ENCODE results near the gene CYTH1. TPM values are rescaled to one million over a fixed set of nuclear protein-coding genes. Genes with fewer than 3 reads are reported as not detected.

The CYTH1 gene
- total RNA-seq, 1 experiment from 2014 or later = 20.0 TPM

DNA sequence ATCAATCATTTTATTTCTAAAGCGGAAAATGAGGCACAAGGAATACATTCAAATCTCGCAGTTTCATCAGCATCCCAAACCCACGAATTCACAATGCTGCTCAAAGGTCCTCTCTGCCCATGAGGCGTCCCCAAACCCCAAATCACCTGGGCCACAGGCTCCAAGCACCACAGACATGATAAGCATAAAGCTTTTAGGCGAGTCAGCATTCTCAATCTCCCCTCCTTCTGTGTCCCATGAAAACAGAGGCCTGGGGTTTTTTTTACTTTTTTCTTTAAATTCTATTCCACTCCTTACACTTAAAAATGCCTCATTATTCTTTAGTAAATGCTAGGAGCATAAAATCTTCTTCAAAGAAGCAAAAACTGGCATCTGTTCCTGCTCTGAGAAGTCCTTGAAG lies 55.0 kb downstream of the CYTH1 start:
- Mint-ChIP-seq H3K27ac (peak overlapping the region; percentile 56), H3K36me3 (no peaks in the 10 kb centered on the region), H3K4me3 (no peak overlapping the region), H3K27me3 (ENCODE audit: low read depth) (peaks cover 5% of the 10 kb centered on the region; the same call in 1 of the 2 replicates), H3K4me1 (peaks cover 55% of the 10 kb centered on the region), H3K9me3 (no peaks in the 10 kb centered on the region)
- DNase-seq (ENCODE audit: low spot score) (no peak), ATAC-seq (no peak)
- no peak for TF ChIP-seq SMAD3 (CRISPR knock-in tag; IDR thresholded peaks at IDR 0.05; ENCODE audit: borderline replicate concordance)
- no peak for TF ChIP-seq ZNF671 (CRISPR knock-in tag; IDR thresholded peaks at IDR 0.05)
- TF ChIP-seq TEAD1 (CRISPR knock-in tag; IDR thresholded peaks at IDR 0.05) = no peak
- TF ChIP-seq, protein P1, sequence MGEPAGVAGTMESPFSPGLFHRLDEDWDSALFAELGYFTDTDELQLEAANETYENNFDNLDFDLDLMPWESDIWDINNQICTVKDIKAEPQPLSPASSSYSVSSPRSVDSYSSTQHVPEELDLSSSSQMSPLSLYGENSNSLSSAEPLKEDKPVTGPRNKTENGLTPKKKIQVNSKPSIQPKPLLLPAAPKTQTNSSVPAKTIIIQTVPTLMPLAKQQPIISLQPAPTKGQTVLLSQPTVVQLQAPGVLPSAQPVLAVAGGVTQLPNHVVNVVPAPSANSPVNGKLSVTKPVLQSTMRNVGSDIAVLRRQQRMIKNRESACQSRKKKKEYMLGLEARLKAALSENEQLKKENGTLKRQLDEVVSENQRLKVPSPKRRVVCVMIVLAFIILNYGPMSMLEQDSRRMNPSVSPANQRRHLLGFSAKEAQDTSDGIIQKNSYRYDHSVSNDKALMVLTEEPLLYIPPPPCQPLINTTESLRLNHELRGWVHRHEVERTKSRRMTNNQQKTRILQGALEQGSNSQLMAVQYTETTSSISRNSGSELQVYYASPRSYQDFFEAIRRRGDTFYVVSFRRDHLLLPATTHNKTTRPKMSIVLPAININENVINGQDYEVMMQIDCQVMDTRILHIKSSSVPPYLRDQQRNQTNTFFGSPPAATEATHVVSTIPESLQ (CRISPR knock-in tag; IDR thresholded peaks at IDR 0.05) = no peak
- TF ChIP-seq, protein P2, sequence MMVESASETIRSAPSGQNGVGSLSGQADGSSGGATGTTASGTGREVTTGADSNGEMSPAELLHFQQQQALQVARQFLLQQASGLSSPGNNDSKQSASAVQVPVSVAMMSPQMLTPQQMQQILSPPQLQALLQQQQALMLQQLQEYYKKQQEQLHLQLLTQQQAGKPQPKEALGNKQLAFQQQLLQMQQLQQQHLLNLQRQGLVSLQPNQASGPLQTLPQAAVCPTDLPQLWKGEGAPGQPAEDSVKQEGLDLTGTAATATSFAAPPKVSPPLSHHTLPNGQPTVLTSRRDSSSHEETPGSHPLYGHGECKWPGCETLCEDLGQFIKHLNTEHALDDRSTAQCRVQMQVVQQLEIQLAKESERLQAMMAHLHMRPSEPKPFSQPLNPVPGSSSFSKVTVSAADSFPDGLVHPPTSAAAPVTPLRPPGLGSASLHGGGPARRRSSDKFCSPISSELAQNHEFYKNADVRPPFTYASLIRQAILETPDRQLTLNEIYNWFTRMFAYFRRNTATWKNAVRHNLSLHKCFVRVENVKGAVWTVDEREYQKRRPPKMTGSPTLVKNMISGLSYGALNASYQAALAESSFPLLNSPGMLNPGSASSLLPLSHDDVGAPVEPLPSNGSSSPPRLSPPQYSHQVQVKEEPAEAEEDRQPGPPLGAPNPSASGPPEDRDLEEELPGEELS (CRISPR knock-in tag; IDR thresholded peaks at IDR 0.05) = no peak
- no peak for TF ChIP-seq ZMAT4 (CRISPR knock-in tag; IDR thresholded peaks at IDR 0.05)
- no peak for TF ChIP-seq MAX (CRISPR knock-in tag; IDR thresholded peaks at IDR 0.05)
- TF ChIP-seq PRDM15 (CRISPR knock-in tag; IDR thresholded peaks at IDR 0.05) = no peak
- TF ChIP-seq JUN (CRISPR knock-in tag; IDR thresholded peaks at IDR 0.05) = no peak
- no peak for TF ChIP-seq ATF1 (CRISPR knock-in tag; IDR thresholded peaks at IDR 0.05)
- TF ChIP-seq, protein P3, sequence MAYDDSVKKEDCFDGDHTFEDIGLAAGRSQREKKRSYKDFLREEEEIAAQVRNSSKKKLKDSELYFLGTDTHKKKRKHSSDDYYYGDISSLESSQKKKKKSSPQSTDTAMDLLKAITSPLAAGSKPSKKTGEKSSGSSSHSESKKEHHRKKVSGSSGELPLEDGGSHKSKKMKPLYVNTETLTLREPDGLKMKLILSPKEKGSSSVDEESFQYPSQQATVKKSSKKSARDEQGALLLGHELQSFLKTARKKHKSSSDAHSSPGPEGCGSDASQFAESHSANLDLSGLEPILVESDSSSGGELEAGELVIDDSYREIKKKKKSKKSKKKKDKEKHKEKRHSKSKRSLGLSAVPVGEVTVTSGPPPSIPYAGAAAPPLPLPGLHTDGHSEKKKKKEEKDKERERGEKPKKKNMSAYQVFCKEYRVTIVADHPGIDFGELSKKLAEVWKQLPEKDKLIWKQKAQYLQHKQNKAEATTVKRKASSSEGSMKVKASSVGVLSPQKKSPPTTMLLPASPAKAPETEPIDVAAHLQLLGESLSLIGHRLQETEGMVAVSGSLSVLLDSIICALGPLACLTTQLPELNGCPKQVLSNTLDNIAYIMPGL (CRISPR knock-in tag; IDR thresholded peaks at IDR 0.05) = no peak
- TF ChIP-seq ESRRA (CRISPR knock-in tag; IDR thresholded peaks at IDR 0.05; ENCODE audit: borderline replicate concordance) = no peak
- no peak for TF ChIP-seq SP1 (CRISPR knock-in tag; conservative IDR thresholded peaks at IDR 0.05)
- TF ChIP-seq MXD4 (CRISPR knock-in tag; IDR thresholded peaks at IDR 0.05; ENCODE audit: borderline replicate concordance) = no peak
- TF ChIP-seq CREM (CRISPR knock-in tag; IDR thresholded peaks at IDR 0.05) = no peak
- TF ChIP-seq JAZF1 (CRISPR knock-in tag; IDR thresholded peaks at IDR 0.05) = no peak
- TF ChIP-seq OVOL2 (CRISPR knock-in tag; IDR thresholded peaks at IDR 0.05; ENCODE audit: borderline replicate concordance) = no peak
- TF ChIP-seq NR3C1 (CRISPR knock-in tag; conservative IDR thresholded peaks at IDR 0.05; ENCODE audit: low read depth) = no peak
- TF ChIP-seq, protein P4, sequence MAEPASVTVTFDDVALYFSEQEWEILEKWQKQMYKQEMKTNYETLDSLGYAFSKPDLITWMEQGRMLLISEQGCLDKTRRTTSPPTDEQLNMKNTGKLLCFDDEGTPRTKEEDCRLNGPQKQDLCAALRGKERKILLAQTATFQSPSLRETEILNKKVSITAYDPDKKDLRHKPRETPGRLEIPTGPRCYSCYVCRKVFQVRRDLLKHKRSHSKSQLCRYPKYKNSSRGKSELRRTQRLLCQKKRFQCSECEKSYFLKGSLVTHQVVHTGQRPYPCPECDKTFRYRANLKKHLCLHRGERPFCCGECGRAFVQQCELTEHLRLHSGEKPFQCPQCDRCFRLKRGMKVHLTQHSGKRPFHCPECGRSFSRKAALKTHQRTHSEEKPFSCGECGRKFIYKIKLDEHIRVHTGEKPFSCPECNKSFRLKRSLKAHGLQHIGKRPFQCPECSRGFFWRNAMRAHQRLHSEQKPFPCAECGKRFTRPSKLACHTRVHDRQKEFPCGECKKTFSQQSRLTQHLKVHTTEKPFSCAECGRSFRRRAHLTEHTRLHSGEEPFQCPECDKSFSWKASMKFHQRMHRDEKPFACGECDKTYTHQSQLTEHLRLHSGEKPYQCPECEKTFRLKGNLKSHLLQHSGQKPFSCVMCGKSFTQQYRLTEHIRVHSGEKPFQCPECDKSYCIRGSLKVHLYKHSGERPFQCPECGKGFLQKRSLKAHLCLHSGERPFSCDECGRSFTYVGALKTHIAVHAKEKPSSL (CRISPR knock-in tag; conservative IDR thresholded peaks at IDR 0.05) = no peak
- no peak for TF ChIP-seq CDX4 (CRISPR knock-in tag; IDR thresholded peaks at IDR 0.05; ENCODE audit: borderline replicate concordance)
- ChIA-PET CTCF (interaction anchor here (1.2 to 1.8 kb wide), 2 partner anchors 19 to 72 kb away, joined by 3 to 6 read pairs; no protein-coding TSS in a partner anchor), POLR2A (no interaction called here)

Measured in WTC11 (cell line).